HCT116 (cell line): ENCODE data around the gene PIK3C3. TPM values are rescaled to one million over a fixed set of nuclear protein-coding genes. Genes with fewer than 3 reads are reported as not detected.

Source experiments
- ATAC-seq: fragments of 200-7000 bp; cut with Tn5 transposase; 2 replicates; pipeline ENCODE4 v1.9.1; 2020; ENCODE audit warnings: mild to moderate bottlenecking, moderate library complexity
- BruUV-seq: library from RNA; stranded (reverse); fragments of 400-500 nt; replicated peaks from 2 replicates; lab custom pipeline; 2021; lab: Mats Ljungman, UMichigan
- CTCF ChIA-PET: fragments of 300-600 bp; sonication (Branson Sonifier 250); formaldehyde crosslinking; loops from one replicate; lab custom pipeline; 2021; ENCODE audit warnings: antibody characterized with exemption; lab: Charles Lee
- POLR2A ChIA-PET: fragments of 300-600, 350-600 bp; sonication (Branson Sonifier 250); formaldehyde crosslinking; loops from one replicate; lab custom pipeline; 2021; ENCODE audit warnings: antibody characterized with exemption; lab: Charles Lee
- RAD21 ChIA-PET, 2 experiments: fragments of 300-600 bp; sonication (Branson Sonifier 250); formaldehyde crosslinking; loops; one replicate each; lab custom pipeline; 2023; ENCODE audit warnings: low total read pairs in 2 of 2; ENCODE audit not compliant: uncharacterized antibody in 2 of 2, unreplicated experiment in 2 of 2, low non-redundant PET in 1 of 2; lab: Charles Lee
- DNase-seq: peaks from one replicate; pipeline ENCODE4 v3.0.0-alpha.2; 2010; ENCODE audit warnings: low read depth, low spot score
- H2AFZ ChIP-seq: fragments of 200-600 bp; shearing (Covaris generic), sonication (generic); 2 replicates; pipeline ENCODE4 v1.6.1; 2017; ENCODE audit warnings: low read depth, mixed run types, mixed read lengths, antibody characterized with exemption, low read length; ENCODE audit not compliant: poor library complexity, severe bottlenecking
- H3K27ac ChIP-seq: 2 replicates; pipeline ENCODE4 v1.5.1; 2012; ENCODE audit warnings: low read depth, low read length
- H3K27me3 ChIP-seq: fragments of 200-600 bp; sonication (generic); 2 replicates; pipeline ENCODE4 v1.6.1; 2016; ENCODE audit warnings: mixed run types, low read length, mixed read lengths; ENCODE audit not compliant: insufficient read depth
- H3K36me3 ChIP-seq, 2 experiments: fragments of 200-500 bp in 1 of 2; fragments of 200-600 bp in 1 of 2; sonication (Bioruptor generic) in 1 of 2; sonication (generic) in 1 of 2; 2 replicates each; pipeline versions ENCODE4 v1.5.1 to v1.6.1; 2014 to 2016; ENCODE audit warnings: low read length in 2 of 2, inconsistent platforms in 1 of 2, mixed read lengths in 1 of 2, mixed run types in 1 of 2; ENCODE audit not compliant: insufficient read depth in 2 of 2, control insufficient read depth in 1 of 2
- H3K4me1 ChIP-seq, 2 experiments: fragments of 200-600 bp in 1 of 2; sonication (generic) in 1 of 2; 2 replicates each; pipeline versions ENCODE4 v1.5.1 to v1.6.1; 2012 to 2017; ENCODE audit warnings: low read length in 2 of 2, inconsistent platforms in 1 of 2, mild to moderate bottlenecking in 1 of 2, mixed read lengths in 1 of 2, mixed run types in 1 of 2, moderate library complexity in 1 of 2; ENCODE audit not compliant: insufficient read depth in 2 of 2, control insufficient read depth in 1 of 2
- H3K4me2 ChIP-seq: fragments of 200-600 bp; sonication (generic); 2 replicates; pipeline ENCODE4 v1.6.1; 2017; ENCODE audit warnings: mixed run types, low read length, mixed read lengths
- H3K4me3 ChIP-seq, 2 experiments: fragments of 200-600 bp in 1 of 2; sonication (generic) in 1 of 2; replicated peaks in 1 of 2; 2 replicates each; pipeline ENCODE4 v1.5.1; 2011 to 2016; ENCODE audit warnings: low read length in 2 of 2, control low read depth in 1 of 2, low read depth in 1 of 2, mild to moderate bottlenecking in 1 of 2, mixed read lengths in 1 of 2, mixed run types in 1 of 2
- H3K79me2 ChIP-seq: fragments of 200-600 bp; sonication (generic); 2 replicates; pipeline ENCODE4 v1.6.1; 2017; ENCODE audit warnings: mild to moderate bottlenecking, mixed run types, low read length, moderate library complexity, mixed read lengths; ENCODE audit not compliant: insufficient read depth
- H3K9ac ChIP-seq: fragments of 200-600 bp; sonication (generic); 2 replicates; pipeline ENCODE4 v1.6.1; 2016; ENCODE audit warnings: low read length, mixed read lengths
- H3K9me2 ChIP-seq: fragments of 200-600 bp; sonication (generic), shearing (Covaris generic); 2 replicates; pipeline ENCODE4 v1.6.1; 2017; ENCODE audit warnings: mixed run types, mild to moderate bottlenecking, moderate library complexity; ENCODE audit not compliant: insufficient read depth
- H3K9me3 ChIP-seq, 2 experiments: fragments of 200-500 bp in 1 of 2; fragments of 200-600 bp in 1 of 2; sonication (Bioruptor generic) in 1 of 2; sonication (generic) in 1 of 2; 2 replicates each; pipeline ENCODE4 v1.6.1; 2014 to 2017; ENCODE audit warnings: low read length in 2 of 2, mixed read lengths in 2 of 2, inconsistent platforms in 1 of 2, low read depth in 1 of 2, mild to moderate bottlenecking in 1 of 2, mixed run types in 1 of 2, moderate library complexity in 1 of 2; ENCODE audit not compliant: control insufficient read depth in 1 of 2, insufficient read depth in 1 of 2
- H4K20me1 ChIP-seq: fragments of 200-600 bp; sonication (generic), shearing (Covaris generic); 2 replicates; pipeline ENCODE4 v1.6.1; 2017; ENCODE audit warnings: mixed run types, mild to moderate bottlenecking, moderate library complexity; ENCODE audit not compliant: insufficient read depth
- CBX3 ChIP-seq: IDR thresholded peaks from 2 replicates; pipeline ENCODE4 v1.6.1; 2012; ENCODE audit warnings: low read depth
- CTCF ChIP-seq, 3 experiments: fragments of 200-600 bp in 1 of 3; sonication (generic) in 1 of 3; IDR thresholded peaks in 2 of 3; conservative IDR thresholded peaks in 1 of 3; 2 replicates each; pipeline ENCODE4 v1.5.1; 2012 to 2017; ENCODE audit warnings: low read depth in 2 of 3, low read length in 2 of 3, antibody characterized with exemption in 1 of 3, borderline replicate concordance in 1 of 3, control low read depth in 1 of 3, mild to moderate bottlenecking in 1 of 3, mixed read lengths in 1 of 3, mixed run types in 1 of 3, moderate library complexity in 1 of 3; ENCODE audit not compliant: insufficient read depth in 1 of 3
- ELF1 ChIP-seq: IDR thresholded peaks from 2 replicates; pipeline ENCODE4 v1.6.1; 2012; ENCODE audit warnings: low read depth, borderline replicate concordance
- EZH2phosphoT487 ChIP-seq: fragments of 200-600 bp; IDR thresholded peaks from 2 replicates; pipeline ENCODE4 v1.6.1; 2018; ENCODE audit warnings: antibody characterized with exemption, borderline replicate concordance
- FOSL1 ChIP-seq: IDR thresholded peaks from 2 replicates; pipeline ENCODE4 v1.6.1; 2012; ENCODE audit warnings: low read depth
- JUND ChIP-seq: IDR thresholded peaks from 2 replicates; pipeline ENCODE4 v1.6.1; 2012
- POLR2AphosphoS5 ChIP-seq: IDR thresholded peaks from 2 replicates; pipeline ENCODE4 v1.6.1; 2011; ENCODE audit warnings: mild to moderate bottlenecking, low read depth, low read length, moderate library complexity
- RAD21 ChIP-seq: IDR thresholded peaks from 2 replicates; pipeline ENCODE4 v1.6.1; 2012; ENCODE audit warnings: low read depth, mild to moderate bottlenecking
- SRF ChIP-seq: IDR thresholded peaks from 2 replicates; pipeline ENCODE4 v1.6.1; 2012; ENCODE audit warnings: low read depth
- TCF7L2 ChIP-seq: IDR thresholded peaks from 2 replicates; pipeline ENCODE4 v1.7.0; 2011; ENCODE audit warnings: borderline replicate concordance, inconsistent platforms; ENCODE audit not compliant: insufficient read depth, insufficient read length; ENCODE audit errors: extremely low read depth
- ZNF274 ChIP-seq: fragments of 200-500 bp; sonication (Bioruptor generic); IDR thresholded peaks from 2 replicates; pipeline ENCODE4 v1.6.1; 2014; ENCODE audit warnings: mild to moderate bottlenecking, low read depth, low read length, inconsistent platforms
- intact Hi-C: fragments of 100-400 bp; cut with micrococcal nuclease; formaldehyde crosslinking; loops from 2 replicates; pipeline ENCODE4 v1.10.0; 2022
- total RNA-seq: library from RNA; stranded (reverse); gene quantifications from one replicate; pipeline ENCODE4 v1.2.1, GENCODE V29; 2021; ENCODE audit not compliant: unreplicated experiment

Gene PIK3C3
- total RNA-seq, 1 experiment from 2014 or later, result 40.4 TPM

- POLR2A ChIA-PET, result no interaction called here
- RAD21 ChIA-PET, result no interaction called here
Measured at GRCh38 chr18:41977233-41977632, 22.2 kb downstream of the PIK3C3 start.

More at GRCh38 chr18:41977233-41977632, 22.2 kb downstream of the PIK3C3 start:
- no peaks in the 10 kb centered on the region for H3K4me1 ChIP-seq
- TF ChIP-seq EZH2phosphoT487 (no peak), CBX3 (no peak), FOSL1 (no peak), SRF (no peak), JUND (no peak), TCF7L2 (no peak), POLR2AphosphoS5 (no peak), ELF1 (no peak), CTCF (IDR thresholded peaks at IDR 0.05 in 2 of 3, conservative IDR thresholded peaks at IDR 0.05 in 1 of 3; ENCODE audit: borderline replicate concordance in 1 of 3, insufficient read depth in 1 of 3, low read depth in 2 of 3, low read length in 2 of 3) (no peak), ZNF274 (no peak), RAD21 (no peak)
- H3K36me3 ChIP-seq, result no peaks in the 10 kb centered on the region; a peak in 1 of 4 replicates
- DNase-seq (no peak), ATAC-seq (no peak)
- BruUV-seq, result no TSS peak
- H3K4me2 ChIP-seq, result no peak overlapping the region
- H3K9me3 ChIP-seq, result no peaks in the 10 kb centered on the region
- H4K20me1 ChIP-seq, result no peaks in the 10 kb centered on the region
- H3K27me3 ChIP-seq, result no peaks in the 10 kb centered on the region
- no peak overlapping the region for H3K27ac ChIP-seq
- no peaks in the 10 kb centered on the region for H3K9me2 ChIP-seq
- H3K9ac ChIP-seq, result no peak overlapping the region
- no peak overlapping the region for H2AFZ ChIP-seq
- intact Hi-C loops, result no loop called here
- CTCF ChIA-PET, result no interaction called here
- 0 out of 2 replicates have a peak, but pooled peaks cover 3% of the 10 kb centered on the region for H3K79me2 ChIP-seq
- H3K4me3 ChIP-seq, result no peak overlapping the region
